ENCODE results near the gene FCHSD1. TPM values are rescaled to one million over a fixed set of nuclear protein-coding genes. Genes with fewer than 3 reads are reported as not detected.

FCHSD1 gene
- total RNA-seq, 1 donor from 2014 or later = 42.2 TPM

- Histone ChIP-seq H3K27me3 (no peaks in the 10 kb centered on the region), H3K27ac (no peak overlapping the region), H3K4me1 (peaks cover 11% of the 10 kb centered on the region), H3K4me3 (no peak overlapping the region), H3K36me3 (no peaks in the 10 kb centered on the region), H3K9me3 (no peaks in the 10 kb centered on the region)
- DNase-seq (ENCODE audit: extremely low spot score in 2 of 2) = no peak
- intact Hi-C loops (cut with DNase I) = loop anchor here (5.0 to 10.0 kb wide), 2 partner anchors 263 to 450 kb away; partner anchors contain the start of gene PCDH12
- TF ChIP-seq POLR2A (IDR thresholded peaks at IDR 0.05) = no peak
- TF ChIP-seq POLR2AphosphoS5 (IDR thresholded peaks at IDR 0.05; ENCODE audit: insufficient read depth in 1 of 2, low read depth in 1 of 2) = no peak
- TF ChIP-seq CTCF (IDR thresholded peaks at IDR 0.05) = no peak
Measured at GRCh38 chr5:141694479-141694878, 43.3 kb upstream of the FCHSD1 start.

- TF ChIP-seq POLR2AphosphoS5 (IDR thresholded peaks at IDR 0.05; ENCODE audit: insufficient read depth in 1 of 2, low read depth in 1 of 2) (no peak), POLR2A (IDR thresholded peaks at IDR 0.05) (no peak), CTCF (IDR thresholded peaks at IDR 0.05) (no peak)
- no peaks in the 10 kb centered on the region for H3K9me3 ChIP-seq
- H3K27me3 ChIP-seq = no peaks in the 10 kb centered on the region
- H3K4me1 ChIP-seq = peaks cover 11% of the 10 kb centered on the region
- H3K4me3 ChIP-seq = no peak overlapping the region
- H3K27ac ChIP-seq = no peak overlapping the region
- no peaks in the 10 kb centered on the region for H3K36me3 ChIP-seq
- intact Hi-C loops (cut with DNase I) = loop anchor here (5.0 to 10.0 kb wide), 2 partner anchors 264 to 452 kb away; partner anchors contain the start of gene PCDH12
- DNase-seq (ENCODE audit: extremely low spot score in 2 of 2) = no peak
Measured at GRCh38 chr5:141692919-141693725, 41.9 kb upstream of the FCHSD1 start.

- H3K4me1 ChIP-seq = peaks cover 11% of the 10 kb centered on the region
- no peak overlapping the region for H3K27ac ChIP-seq
- TF ChIP-seq POLR2A (IDR thresholded peaks at IDR 0.05) = no peak
- no peak for TF ChIP-seq POLR2AphosphoS5 (IDR thresholded peaks at IDR 0.05; ENCODE audit: insufficient read depth in 1 of 2, low read depth in 1 of 2)
- no peak for TF ChIP-seq CTCF (IDR thresholded peaks at IDR 0.05)
- no peaks in the 10 kb centered on the region for H3K27me3 ChIP-seq
- intact Hi-C loops (cut with DNase I) = loop anchor here (5.0 to 10.0 kb wide), 2 partner anchors 265 to 452 kb away; partner anchors contain the start of gene PCDH12
- no peak for DNase-seq (ENCODE audit: extremely low spot score in 2 of 2)
- no peaks in the 10 kb centered on the region for H3K36me3 ChIP-seq
- H3K4me3 ChIP-seq = peak overlapping the region; percentile 22 to 32
- no peaks in the 10 kb centered on the region for H3K9me3 ChIP-seq
Measured at GRCh38 chr5:141692533-141692888, 41.3 kb upstream of the FCHSD1 start.

- no peaks in the 10 kb centered on the region for H3K36me3 ChIP-seq
- H3K4me1 ChIP-seq = peaks cover 11% of the 10 kb centered on the region
- intact Hi-C loops (cut with DNase I) = loop anchor here (5.0 to 10.0 kb wide), 2 partner anchors 265 to 453 kb away; partner anchors contain the start of gene PCDH12
- H3K27ac ChIP-seq = no peak overlapping the region
- no peaks in the 10 kb centered on the region for H3K27me3 ChIP-seq
- no peaks in the 10 kb centered on the region for H3K9me3 ChIP-seq
- H3K4me3 ChIP-seq = peak overlapping the region; percentile 22 to 32
- TF ChIP-seq POLR2A (IDR thresholded peaks at IDR 0.05) (no peak), POLR2AphosphoS5 (IDR thresholded peaks at IDR 0.05; ENCODE audit: insufficient read depth in 1 of 2, low read depth in 1 of 2) (peak in 1 of 2 donors; percentile 33), CTCF (IDR thresholded peaks at IDR 0.05) (peak; percentile 98 to 99 (median 98))
- no peak for DNase-seq (ENCODE audit: extremely low spot score in 2 of 2)
Measured at GRCh38 chr5:141691867-141692532, 40.8 kb upstream of the FCHSD1 start.
